HG03045 (cell line): ENCODE data around the gene LPP.

ENCODE experiments used
- ATAC-seq: cut with Tn5 transposase; IDR thresholded peaks from one replicate; pipeline ENCODE4 v1.9.1; 2021; ENCODE audit warnings: mild to moderate bottlenecking, moderate library complexity; ENCODE audit not compliant: unreplicated experiment

The LPP gene

DNA sequence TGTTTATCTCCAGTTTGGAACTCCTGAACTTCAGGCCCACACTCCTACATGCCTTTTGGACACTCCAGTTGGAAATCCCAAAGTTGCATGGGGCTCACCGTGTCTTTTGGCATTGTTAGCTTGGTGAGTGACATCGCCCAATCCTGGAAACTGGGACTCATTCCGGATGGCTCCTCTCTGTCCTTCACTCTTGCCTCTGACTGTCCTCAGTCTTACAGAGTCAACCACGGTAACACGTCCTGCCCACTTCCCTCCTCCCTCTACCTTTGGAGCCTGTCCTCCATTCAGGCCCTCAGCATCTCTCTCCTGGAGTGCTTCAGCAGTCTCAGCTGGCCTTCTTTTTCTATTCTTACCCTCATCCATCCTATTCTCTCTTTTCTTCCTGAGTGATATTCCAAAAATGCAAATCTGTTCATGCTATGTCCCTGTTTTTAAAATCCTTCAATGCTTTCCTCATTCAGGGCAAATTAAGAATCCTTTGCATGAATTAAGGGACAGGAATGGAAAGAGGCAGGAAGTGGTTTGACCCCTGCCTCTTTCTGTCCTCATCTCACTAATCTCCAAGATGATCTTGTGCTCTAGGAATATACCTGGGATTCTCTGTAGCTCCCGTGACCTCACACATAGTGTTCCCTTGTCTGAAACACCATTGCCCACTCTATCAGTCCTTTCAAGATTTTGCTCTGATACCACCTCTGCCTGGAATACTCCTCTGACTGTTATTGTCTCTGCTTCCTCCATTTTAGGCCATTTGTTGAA is 42.5 kb downstream of the LPP start:
- no peak for ATAC-seq

DNA sequence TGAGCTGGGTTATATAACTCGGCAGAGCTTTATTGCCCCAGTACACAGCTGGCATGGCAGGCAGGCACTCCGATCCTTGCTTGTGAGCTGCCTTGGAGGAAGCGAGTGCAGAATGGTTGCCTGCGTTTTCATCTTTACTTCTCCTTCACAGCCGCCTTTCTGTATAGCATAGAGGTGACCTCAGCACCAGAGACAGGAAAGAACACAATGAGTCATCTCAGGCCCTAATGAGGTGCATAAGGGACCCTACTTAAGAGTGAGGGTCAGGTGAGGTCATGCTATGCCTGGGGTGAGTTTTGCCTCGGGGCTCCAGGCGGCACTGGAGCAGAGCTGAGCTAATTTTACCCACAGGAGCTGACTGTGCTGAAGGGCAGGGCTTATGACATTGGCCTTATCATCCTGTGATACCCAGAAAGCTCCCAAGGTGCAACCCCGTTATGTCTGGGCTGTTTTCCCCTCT is 43.5 kb downstream of the LPP start:
- ATAC-seq: no peak

DNA sequence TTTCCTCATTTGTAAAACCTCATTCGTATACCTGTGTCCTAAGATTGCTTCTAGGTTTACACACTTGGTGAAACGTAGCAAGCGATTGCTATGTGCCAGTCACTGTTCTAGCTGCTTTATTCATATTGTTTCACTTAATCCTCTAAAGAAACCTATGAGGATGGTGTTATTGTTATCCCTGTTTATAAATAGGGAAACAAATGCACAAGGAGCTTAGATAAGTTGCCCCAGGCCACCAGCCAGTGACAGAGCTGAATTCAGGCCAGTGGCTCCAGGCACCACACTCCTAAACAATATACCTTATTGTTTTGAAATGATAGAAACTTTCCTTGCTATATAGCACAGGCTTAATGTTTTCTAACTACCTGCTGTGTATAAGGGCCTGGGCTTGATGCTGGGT is 44.0 kb downstream of the LPP start:
- ATAC-seq: no peak

DNA sequence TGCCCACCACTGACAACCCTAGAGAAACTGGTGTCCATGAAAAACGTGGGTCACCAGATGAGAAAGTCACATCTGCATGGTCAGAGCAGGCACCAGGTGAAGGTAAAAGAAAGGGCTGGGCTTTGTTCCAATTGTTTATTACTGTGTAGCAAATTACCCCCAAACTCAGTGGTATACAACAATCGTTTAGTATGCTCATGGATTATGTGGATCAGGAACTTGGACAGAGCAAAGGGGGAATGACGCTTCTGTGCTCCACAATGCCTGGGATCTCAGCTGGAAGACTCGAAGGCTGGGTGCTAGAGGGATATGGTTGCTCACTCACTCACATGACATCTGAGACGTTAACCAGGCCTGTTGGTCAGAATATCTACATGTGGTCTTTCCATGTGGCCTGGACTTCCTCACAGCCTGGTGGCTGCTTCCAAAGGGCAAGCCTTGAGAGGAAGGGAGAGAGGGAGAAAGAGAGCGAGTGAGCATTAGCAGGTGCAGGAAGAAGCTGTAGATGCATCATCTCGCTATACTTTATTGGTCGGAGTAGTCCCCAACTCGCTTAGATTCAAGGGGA is 44.9 kb downstream of the LPP start:
- ATAC-seq: no peak

DNA sequence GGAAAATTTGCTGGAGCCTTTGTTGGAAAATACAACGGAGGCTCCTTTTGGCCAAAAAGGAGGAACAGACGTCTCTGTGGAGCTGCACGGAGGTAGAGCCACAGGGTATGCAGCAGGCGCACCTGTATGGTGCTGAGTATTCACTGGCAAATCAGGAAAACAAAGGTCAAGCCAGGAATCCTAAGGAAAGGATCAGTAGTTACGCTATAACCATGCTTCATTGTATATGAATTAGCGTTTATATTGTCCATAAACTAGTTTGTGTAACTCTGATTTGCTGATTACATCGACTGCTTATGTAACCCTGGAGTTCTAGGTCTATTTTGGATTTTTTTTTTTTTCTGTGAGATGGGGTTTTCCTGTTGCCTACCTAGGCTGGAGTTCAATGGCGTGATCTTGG is 45.4 kb downstream of the LPP start:
- no peak for ATAC-seq

DNA sequence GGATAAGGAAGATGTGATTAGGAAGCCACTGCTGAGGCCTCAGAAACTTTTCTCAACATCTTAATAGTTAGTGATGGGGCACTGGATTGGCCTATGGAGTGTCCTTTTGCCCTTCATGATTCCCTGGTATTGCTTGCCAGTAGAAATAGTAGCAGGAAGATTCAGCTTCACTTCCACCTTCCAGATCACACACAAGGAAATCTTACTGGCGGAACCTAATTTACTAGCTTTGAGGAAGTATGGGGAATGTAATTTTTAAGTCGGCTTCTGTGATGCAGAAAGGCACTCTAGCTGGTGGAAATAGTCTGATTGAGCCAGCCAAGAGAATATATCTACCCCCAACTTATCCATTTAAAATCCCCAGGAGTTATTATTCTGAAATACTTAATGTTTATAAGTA is 46.5 kb downstream of the LPP start:
- no peak for ATAC-seq

DNA sequence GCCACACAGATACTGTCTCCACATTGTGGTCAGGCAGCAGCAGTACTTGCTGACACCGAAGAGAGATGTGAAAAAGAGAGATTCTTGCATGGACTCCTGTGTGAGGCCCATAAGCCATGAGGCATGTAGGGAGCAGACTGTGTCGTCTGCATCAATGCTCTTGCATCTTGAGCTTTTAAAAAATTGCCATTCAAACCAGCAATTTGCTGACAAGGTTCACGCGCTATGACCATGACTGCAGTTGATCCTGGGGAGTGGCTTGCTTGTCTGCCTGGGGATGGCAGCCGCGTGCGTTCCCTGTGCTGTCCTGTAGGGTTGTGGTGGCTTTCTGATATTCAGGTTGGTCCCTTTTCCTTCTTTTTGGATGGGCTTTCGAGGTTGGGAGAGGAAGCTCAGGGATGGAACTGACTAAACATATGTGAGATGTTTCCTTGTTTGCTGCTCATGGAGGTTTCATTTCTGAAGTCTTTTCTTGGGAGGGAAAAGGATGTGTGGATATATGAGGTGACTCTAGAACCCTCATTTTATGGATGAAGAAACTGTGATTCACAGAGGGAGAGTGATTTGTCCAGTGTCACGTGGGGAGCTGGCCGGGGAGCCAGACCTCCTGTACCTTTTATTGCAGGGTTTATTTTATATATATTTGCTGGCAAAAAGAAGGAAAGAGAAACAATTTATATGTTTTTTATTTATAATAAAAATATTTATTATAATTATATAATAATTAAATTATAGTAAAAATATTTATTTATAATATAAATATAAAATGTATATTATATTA is 48.6 kb downstream of the LPP start:
- no peak for ATAC-seq

DNA sequence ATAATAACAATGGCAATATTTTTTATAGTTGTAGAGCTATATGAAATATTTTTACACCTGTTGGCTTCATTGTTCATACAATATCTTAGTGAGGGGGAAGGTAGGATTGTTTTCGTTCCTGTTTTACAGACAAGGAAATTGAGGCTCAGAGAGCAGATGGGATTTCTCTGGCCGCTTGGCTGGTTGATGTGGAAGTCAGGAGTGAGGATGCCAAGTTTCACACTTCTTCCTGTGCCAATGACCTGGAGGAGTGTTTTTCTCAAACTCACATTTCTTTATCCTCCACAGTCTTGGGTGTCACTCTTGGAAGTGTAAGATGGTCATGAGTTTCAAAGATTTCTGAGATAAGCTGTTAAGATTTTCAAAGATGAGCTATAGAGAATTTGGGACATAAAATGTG is 50.6 kb downstream of the LPP start:
- ATAC-seq: no peak

DNA sequence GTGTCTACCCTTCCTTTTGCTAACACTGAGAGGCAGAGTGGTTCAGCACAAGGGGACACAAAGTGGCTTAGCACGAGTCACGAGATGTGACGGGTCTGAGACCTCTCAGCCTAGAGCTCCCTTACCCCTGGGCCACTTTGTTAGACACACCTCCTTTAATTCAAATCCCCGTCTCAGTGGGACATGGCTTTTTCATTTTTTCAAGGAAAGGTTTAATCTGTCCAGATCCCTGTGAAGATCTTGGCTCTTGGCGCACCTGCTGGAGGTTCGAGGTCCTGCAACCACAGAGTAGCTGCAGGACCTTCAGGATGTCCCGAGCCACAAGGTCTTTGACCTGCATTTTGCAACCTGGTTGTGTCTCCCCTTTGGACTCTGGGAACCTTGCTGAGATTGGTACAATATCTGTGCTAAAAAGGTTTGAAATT is 52.0 kb downstream of the LPP start:
- ATAC-seq: no peak

DNA sequence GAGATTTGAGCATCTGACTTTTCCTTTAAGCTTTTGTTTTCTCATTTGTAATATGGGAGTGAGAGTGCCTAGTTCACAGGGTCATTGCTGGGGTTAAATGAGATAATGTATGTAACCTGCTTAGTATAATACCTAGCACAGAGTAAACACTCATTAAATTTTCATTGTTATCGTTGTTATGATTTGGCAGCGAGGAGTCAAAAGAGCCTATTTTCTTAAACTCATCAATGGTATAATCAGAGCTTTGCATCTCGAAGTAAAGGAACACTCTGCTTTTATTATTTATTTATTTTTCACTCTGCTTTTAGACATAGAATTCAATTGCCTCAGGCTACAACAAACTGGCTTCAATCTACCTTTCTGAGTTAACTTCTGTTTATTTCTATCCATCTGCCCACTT is 52.8 kb downstream of the LPP start:
- ATAC-seq: no peak

DNA sequence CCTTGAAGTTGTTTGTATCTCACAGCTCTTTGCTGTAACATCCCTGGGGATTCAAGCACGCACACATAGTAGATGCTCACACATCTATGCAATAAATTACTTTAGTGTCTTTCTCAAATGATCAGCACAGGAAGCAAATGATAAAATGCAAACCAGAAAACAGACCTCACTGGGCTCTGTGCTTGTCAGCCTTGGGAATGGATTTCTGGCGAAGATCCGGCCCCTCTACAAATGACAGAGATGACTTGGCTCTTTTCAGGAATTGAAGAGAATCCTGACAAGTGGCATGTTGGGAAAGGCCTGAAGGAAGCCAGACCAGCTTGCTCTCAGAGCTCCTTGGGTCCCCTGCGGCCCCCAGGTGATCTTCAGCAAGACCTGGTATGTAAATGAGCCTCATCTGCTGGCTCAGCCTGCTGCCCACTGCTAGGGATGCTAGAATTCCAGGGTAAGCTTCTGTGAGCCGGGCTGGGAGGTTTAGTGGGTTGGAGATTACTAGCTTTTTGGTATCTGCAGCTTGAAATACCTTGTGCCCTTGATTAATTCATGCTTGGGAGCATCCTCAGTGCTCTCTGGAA is 54.1 kb downstream of the LPP start:
- ATAC-seq: no peak

DNA sequence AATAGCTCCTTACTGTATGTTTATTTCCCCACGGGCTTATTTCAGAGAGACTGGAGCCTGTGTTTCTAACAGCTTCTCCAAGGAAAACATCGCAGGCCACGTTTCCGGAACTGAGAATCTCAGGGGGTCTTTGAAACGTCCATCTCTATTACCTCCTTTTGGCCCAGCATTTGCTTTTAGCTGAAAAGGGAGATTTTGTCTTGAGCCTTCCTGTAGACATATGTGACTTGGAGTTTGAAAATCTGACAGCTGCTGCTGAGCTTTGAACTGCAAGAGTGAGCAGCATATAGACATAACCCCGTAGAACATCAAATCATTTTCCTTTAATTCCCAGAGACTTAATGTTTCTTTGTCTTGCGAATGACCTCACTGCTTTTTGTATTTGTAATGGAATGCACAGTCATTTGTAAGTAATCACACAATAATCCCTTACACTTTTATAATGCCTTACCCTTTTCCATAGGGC is 54.6 kb downstream of the LPP start:
- no peak for ATAC-seq

DNA sequence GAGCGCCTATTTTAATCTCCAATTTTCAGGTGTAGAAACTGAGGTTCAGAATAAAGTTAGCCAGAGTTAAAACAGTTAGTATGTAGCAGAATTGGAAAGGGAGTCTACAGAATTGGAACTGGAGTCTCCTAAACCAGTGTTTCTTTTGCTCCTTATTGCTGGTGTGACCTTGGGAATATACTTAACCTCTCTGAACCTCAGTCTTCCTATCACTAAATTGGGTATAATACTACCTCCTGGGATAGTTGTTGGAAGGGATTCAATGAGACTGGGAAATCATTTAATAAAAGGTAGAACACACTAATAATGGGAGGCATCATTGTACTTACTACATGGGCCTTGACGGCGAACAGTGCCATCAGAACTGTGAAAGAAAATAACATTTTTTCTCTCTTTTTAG is 55.1 kb downstream of the LPP start:
- ATAC-seq: no peak

DNA sequence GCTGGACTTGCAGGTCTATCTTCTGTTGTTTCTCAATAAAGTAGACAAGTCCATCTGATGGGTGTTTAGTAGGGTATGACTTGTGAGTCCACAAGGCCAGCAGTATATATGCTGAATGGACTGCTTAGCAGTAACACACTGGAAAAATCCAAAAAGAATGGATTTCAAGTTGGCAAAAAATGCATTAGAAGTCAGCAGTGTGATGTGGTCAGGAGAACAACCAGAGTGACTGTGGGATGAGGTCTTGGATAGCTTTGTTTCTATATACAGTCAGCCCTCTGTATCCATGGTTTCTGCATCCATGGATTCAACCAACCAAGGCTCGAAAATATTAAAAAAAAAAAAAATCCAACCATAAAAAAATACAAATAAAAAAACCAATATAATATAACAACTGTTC is 55.8 kb downstream of the LPP start:
- ATAC-seq: no peak

DNA sequence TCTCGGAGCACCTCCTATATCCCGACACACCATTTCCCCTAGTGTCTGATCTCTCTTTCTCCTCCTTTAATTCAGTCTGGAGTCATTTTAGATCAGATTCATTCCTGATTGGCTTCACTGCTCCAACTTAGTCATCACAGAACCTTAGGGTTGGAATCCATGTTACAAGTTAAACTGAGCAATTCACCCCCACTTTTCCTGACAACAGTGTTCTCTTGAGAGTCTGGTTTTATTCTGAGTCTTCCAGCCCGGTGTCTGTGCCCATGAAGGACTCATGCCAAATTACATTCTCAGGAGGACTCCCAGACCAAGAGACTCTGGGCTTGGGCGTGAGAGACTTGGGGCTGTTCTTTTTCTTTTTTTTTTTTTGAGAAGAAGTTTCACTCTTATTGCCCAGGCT is 57.5 kb downstream of the LPP start:
- ATAC-seq: no peak

DNA sequence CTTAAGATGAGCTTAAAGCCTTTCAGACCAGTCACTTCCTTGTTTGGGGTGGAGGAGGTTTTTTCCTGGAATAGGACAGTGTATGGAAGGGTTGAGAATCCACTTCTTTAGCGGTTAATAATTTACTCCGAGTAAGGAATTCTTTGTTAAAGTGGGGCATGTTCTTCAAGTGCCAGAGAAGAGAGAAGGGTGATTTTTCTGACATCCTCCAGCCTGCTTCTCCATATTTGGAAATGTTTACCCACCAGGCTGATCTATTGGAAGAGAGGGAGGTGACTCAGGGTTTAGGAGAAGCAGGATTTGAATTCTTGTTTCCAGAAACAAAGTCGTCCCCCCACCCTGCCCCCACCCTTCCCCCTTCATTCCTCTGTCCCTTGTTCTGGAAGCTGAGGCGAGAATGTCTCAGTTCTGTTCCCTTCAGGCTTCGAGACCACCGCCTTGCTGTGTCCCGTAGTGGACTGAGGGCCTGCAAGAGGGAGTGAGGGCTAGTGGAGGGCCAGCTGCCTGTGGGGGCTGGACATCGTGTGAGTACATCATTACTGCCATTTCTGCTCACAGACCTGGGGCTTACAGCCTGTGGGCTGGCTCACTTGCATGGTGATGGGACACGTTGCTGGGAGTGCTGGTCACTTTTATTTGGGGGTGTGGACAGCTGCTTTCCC is 58.5 kb downstream of the LPP start:
- no peak for ATAC-seq

DNA sequence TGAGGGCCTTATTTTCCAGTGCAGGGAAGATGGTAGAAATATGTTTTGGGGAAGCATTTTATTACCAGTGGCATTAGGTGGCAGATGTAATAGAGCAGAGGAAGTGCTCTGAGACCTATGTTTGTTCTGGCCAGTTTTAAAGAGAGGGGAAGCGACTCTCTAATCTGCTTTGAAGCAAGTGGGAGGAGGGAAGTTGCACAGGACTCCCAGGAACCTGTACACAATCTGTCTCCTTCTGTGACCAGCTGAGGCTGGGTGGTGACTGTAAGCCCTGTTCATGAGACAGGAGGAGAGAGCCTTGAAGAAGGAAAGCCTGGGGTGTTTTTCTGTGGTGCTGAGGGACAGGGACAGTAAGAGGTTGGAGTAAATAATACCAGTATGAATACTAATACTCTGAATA is 60.5 kb downstream of the LPP start:
- no peak for ATAC-seq

DNA sequence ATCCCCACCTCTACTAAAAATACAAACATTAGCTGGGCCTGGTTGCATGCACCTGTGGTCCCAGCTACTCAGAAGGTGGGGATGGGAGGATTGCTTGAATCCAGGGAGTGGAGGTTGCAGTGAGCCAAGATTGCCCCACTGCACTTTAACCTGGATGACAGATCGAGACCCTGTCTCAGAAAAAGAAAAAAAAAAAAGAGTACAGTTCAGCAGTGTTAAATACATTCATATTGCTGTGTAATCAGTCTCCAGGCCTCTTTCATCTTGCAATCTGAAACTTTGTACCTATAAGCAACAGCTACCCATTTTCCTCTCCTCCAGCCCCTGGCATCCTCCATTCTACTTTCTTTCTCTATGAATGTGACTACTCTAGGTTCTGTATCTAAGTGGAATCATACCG is 61.2 kb downstream of the LPP start:
- ATAC-seq: no peak

DNA sequence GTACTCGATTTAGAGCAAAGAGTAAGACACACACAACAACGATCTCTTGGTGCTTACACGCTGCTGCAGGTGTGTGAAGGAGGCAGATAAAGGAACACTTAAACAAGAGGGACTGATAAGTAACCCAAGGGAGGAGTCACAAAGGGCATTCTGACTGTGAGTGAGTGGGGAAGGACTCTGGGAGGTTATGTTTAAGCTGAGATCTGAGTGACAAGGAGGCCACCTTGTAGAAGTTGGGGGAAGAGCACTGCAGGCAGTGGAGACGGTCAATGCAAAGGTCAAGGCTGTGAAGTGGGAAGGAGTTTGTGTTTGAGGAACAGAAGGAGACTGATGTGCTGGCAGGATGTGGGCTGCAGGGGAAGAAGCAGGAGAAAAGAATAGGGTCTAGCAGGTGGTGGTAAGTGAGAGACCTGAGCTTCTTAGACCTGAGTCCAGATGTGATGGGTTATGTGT is 63.1 kb downstream of the LPP start:
- no peak for ATAC-seq

DNA sequence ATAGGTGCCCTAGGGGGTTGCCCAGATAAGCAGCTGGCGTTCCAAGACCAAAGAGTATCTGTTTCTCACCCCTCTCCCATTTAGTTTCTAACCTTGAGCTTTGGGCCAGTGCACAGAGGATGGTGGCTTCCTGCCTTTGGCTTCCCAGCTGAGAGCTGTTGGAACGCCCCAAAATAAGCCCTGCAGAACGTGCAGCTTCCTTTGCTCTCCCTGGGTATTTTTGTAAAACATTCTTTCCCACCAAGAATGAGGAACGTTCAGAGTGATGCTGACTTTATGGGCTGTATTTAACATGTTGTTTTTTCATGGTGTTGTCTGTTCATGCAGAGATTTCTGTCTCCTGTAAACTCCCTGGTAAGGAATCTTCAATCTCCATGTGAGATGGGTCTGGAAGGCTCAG is 63.8 kb downstream of the LPP start:
- no peak for ATAC-seq

DNA sequence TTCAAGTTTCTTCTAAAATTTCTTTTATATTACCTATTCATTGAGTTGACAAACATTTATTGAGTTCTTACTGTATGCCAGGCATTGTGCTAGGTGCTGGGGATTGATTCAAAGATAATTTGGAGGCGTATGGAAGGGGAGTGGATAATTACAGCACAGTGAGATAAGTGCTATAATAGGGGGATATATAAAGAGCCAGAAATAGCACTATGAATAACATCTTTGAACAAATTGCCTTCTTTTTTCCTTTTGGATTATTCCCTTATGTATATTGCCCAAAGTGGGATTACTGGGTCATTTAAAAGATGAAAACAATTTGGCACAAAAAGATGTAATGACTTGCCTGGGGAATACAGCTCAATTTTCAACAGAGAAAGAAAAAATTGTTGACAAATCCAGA is 64.6 kb downstream of the LPP start:
- no peak for ATAC-seq
